ENCODE results near the gene PTGFRN. TPM values are rescaled to one million over a fixed set of nuclear protein-coding genes. Genes with fewer than 3 reads are reported as not detected.

PTGFRN gene
- total and polyA plus RNA-seq, 2 experiments from 2014 or later: 16.6 to 31.0 TPM

DNA sequence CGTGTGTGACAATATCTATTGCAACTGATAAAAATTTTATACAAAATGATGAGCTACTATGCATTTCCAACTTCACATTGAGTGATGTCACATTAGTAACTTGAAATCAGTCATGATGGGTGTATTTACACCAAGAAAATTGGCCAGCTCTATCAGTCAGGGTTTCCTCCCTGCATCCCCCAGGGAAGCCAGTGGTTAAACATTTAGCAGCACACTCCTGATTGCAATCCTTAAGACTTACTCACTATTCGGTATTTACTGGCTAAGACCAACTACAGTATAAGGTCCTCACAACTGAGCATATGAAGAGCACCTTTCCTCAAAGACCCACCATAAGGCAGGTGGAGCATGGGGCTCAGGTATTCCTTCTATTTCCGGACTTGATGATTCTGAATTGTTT is 41.3 kb upstream of the PTGFRN start:
- Histone ChIP-seq H3K4me3 (no peak overlapping the region), H3K4me1 (ENCODE audit: insufficient read depth) (peaks cover 4% of the 10 kb centered on the region), H3K36me3 (replicated peaks; ENCODE audit: insufficient read depth, low read depth) (no peaks in the 10 kb centered on the region), H3K9me3 (ENCODE audit: low read depth) (no peaks in the 10 kb centered on the region), H3K27ac (no peak overlapping the region), H3K9me2 (replicated peaks; ENCODE audit: insufficient read depth) (no peaks in the 10 kb centered on the region), H3K79me2 (no peaks in the 10 kb centered on the region), H3K4me2 (no peak overlapping the region), H4K20me1 (ENCODE audit: insufficient read depth, poor library complexity, severe bottlenecking) (no peaks in the 10 kb centered on the region), H3K27me3 (no peaks in the 10 kb centered on the region), H2AFZ (no peak overlapping the region)
- no peak for DNase-seq (ENCODE audit: low spot score)
- 59% methylated on average over 3 of the region's 3 CpGs for WGBS (ENCODE audit: low lambda C conversion rate, missing lambda C conversion rate)
- TF ChIP-seq EZH2 (IDR thresholded peaks at IDR 0.05; ENCODE audit: borderline replicate concordance) (no peak), EZH2phosphoT487 (IDR thresholded peaks at IDR 0.05; ENCODE audit: low read depth, severe bottlenecking, unreplicated experiment) (no peak)
- TF ChIP-seq, protein P1, sequence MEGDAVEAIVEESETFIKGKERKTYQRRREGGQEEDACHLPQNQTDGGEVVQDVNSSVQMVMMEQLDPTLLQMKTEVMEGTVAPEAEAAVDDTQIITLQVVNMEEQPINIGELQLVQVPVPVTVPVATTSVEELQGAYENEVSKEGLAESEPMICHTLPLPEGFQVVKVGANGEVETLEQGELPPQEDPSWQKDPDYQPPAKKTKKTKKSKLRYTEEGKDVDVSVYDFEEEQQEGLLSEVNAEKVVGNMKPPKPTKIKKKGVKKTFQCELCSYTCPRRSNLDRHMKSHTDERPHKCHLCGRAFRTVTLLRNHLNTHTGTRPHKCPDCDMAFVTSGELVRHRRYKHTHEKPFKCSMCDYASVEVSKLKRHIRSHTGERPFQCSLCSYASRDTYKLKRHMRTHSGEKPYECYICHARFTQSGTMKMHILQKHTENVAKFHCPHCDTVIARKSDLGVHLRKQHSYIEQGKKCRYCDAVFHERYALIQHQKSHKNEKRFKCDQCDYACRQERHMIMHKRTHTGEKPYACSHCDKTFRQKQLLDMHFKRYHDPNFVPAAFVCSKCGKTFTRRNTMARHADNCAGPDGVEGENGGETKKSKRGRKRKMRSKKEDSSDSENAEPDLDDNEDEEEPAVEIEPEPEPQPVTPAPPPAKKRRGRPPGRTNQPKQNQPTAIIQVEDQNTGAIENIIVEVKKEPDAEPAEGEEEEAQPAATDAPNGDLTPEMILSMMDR (IDR thresholded peaks at IDR 0.05; ENCODE audit: poor library complexity): no peak

DNA sequence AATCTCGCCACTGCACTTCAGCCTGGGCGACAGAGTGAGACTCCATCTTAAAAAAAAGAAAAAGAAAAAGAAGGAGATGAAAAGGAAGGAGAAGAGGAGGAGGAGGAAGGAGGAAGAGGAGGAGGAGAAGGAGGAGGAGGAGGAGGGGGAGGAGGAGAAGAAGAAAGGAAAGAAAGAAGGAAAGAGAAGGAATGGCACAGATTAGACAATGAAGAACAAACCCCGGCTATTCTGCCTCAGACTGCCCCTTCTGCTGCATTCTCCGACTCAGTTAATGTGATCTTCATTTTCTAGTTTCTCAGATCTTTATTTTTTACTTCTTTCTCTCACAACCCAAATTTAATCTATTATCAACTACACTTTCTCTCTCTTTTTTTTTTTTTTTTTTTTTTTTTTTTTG is 40.1 kb upstream of the PTGFRN start:
- WGBS (ENCODE audit: low lambda C conversion rate, missing lambda C conversion rate): 90% methylated on average over 4 of the region's 4 CpGs
- no peak overlapping the region for H3K4me3 ChIP-seq
- peaks cover 4% of the 10 kb centered on the region for H3K4me1 ChIP-seq (ENCODE audit: insufficient read depth)
- no peak overlapping the region for H3K4me2 ChIP-seq
- H3K27me3 ChIP-seq: no peaks in the 10 kb centered on the region
- no peaks in the 10 kb centered on the region for H3K9me2 ChIP-seq (replicated peaks; ENCODE audit: insufficient read depth)
- no peaks in the 10 kb centered on the region for H4K20me1 ChIP-seq (ENCODE audit: insufficient read depth, poor library complexity, severe bottlenecking)
- no peak for TF ChIP-seq EZH2 (IDR thresholded peaks at IDR 0.05; ENCODE audit: borderline replicate concordance)
- TF ChIP-seq, protein P1 (IDR thresholded peaks at IDR 0.05; ENCODE audit: poor library complexity): no peak
- TF ChIP-seq EZH2phosphoT487 (IDR thresholded peaks at IDR 0.05; ENCODE audit: low read depth, severe bottlenecking, unreplicated experiment): no peak
- no peak for DNase-seq (ENCODE audit: low spot score)
- H3K36me3 ChIP-seq (replicated peaks; ENCODE audit: insufficient read depth, low read depth): no peaks in the 10 kb centered on the region
- no peak overlapping the region for H2AFZ ChIP-seq
- no peaks in the 10 kb centered on the region for H3K79me2 ChIP-seq
- no peaks in the 10 kb centered on the region for H3K9me3 ChIP-seq (ENCODE audit: low read depth)
- H3K27ac ChIP-seq: no peak overlapping the region

DNA sequence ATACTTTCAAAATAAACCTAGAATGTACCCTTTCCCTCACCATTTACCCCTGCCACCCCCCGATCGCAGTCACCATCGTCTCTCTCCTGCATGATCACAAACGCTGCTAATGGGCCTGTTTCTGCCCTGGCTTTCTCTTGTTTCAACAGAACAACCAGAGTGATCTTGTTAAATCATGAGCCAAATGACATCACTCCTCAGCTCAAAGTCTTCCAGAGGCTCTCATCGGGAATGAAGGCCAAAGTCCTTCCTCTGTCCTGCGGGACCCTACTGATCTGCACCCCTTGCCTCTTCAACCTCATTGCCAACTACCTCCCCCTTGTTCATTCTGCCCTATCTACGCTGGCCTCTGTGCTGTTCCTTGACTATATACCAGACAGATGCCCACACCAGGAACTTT is 39.4 kb upstream of the PTGFRN start:
- no peaks in the 10 kb centered on the region for H3K79me2 ChIP-seq
- TF ChIP-seq EZH2phosphoT487 (IDR thresholded peaks at IDR 0.05; ENCODE audit: low read depth, severe bottlenecking, unreplicated experiment) (no peak), EZH2 (IDR thresholded peaks at IDR 0.05; ENCODE audit: borderline replicate concordance) (no peak)
- TF ChIP-seq, protein P1 (IDR thresholded peaks at IDR 0.05; ENCODE audit: poor library complexity): no peak

DNA sequence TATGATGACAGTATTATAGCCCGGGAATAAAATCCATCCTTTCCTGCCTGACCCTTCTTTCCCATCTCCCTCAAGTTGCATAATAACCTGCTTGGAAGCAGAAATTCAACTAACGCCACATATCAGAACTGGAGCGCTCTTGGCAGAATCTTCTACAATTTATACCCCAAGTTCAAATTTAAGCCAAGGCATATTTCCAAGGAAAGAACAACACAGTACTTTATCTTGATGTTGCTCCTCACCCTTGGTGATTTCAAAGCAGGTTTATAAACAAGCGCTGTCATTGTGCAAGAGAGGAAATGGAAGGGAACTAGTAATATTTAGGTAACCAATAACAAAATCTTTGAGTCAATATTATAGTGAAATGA is 38.0 kb upstream of the PTGFRN start:
- H2AFZ ChIP-seq: no peak overlapping the region
- no peaks in the 10 kb centered on the region for H3K9me3 ChIP-seq (ENCODE audit: low read depth)
- H3K79me2 ChIP-seq: no peaks in the 10 kb centered on the region
- no peak overlapping the region for H3K27ac ChIP-seq
- 85% methylated on average over 4 of the region's 4 CpGs for WGBS (ENCODE audit: low lambda C conversion rate, missing lambda C conversion rate)
- TF ChIP-seq EZH2 (IDR thresholded peaks at IDR 0.05; ENCODE audit: borderline replicate concordance) (no peak), EZH2phosphoT487 (IDR thresholded peaks at IDR 0.05; ENCODE audit: low read depth, severe bottlenecking, unreplicated experiment) (no peak)
- TF ChIP-seq, protein P1 (IDR thresholded peaks at IDR 0.05; ENCODE audit: poor library complexity): no peak
- DNase-seq (ENCODE audit: low spot score): no peak
- no peaks in the 10 kb centered on the region for H3K36me3 ChIP-seq (replicated peaks; ENCODE audit: insufficient read depth, low read depth)
- no peak overlapping the region for H3K4me3 ChIP-seq
- H3K4me1 ChIP-seq (ENCODE audit: insufficient read depth): peaks cover 4% of the 10 kb centered on the region
- H4K20me1 ChIP-seq (ENCODE audit: insufficient read depth, poor library complexity, severe bottlenecking): no peaks in the 10 kb centered on the region
- H3K4me2 ChIP-seq: no peak overlapping the region
- H3K27me3 ChIP-seq: no peaks in the 10 kb centered on the region
- no peaks in the 10 kb centered on the region for H3K9me2 ChIP-seq (replicated peaks; ENCODE audit: insufficient read depth)

More for the DNA sequence above, 39.4 kb upstream of the PTGFRN start:
- Histone ChIP-seq H3K4me2 (no peak overlapping the region), H3K9me2 (replicated peaks; ENCODE audit: insufficient read depth) (no peaks in the 10 kb centered on the region), H3K9me3 (ENCODE audit: low read depth) (no peaks in the 10 kb centered on the region), H3K27me3 (no peaks in the 10 kb centered on the region), H3K4me3 (no peak overlapping the region), H3K36me3 (replicated peaks; ENCODE audit: insufficient read depth, low read depth) (no peaks in the 10 kb centered on the region), H3K27ac (peak overlapping the region; percentile 64), H3K4me1 (ENCODE audit: insufficient read depth) (peaks cover 4% of the 10 kb centered on the region), H2AFZ (no peak overlapping the region), H4K20me1 (ENCODE audit: insufficient read depth, poor library complexity, severe bottlenecking) (no peaks in the 10 kb centered on the region)
- WGBS (ENCODE audit: low lambda C conversion rate, missing lambda C conversion rate): 82% methylated on average over 7 of the region's 7 CpGs
- DNase-seq (ENCODE audit: low spot score): peak; percentile 47

All from hepatocyte (in vitro differentiated cells).